ENCODE results near the gene TCHP. TPM values are rescaled to one million over a fixed set of nuclear protein-coding genes. Genes with fewer than 3 reads are reported as not detected.

Gene TCHP
- total RNA-seq, 4 donors from 2014 or later: 5.9 to 23.2 (median 13.8) TPM

GRCh38 chr12:109875572-109876131, 24.4 kb upstream of the TCHP start:
- TF ChIP-seq CTCF (IDR thresholded peaks at IDR 0.05; ENCODE audit: low read depth): no peak

- no peak for TF ChIP-seq CTCF (IDR thresholded peaks at IDR 0.05; ENCODE audit: low read depth)
Measured at GRCh38 chr12:109876406-109876805, 23.7 kb upstream of the TCHP start.

GRCh38 chr12:109877504-109878246, 22.4 kb upstream of the TCHP start:
- no peak for TF ChIP-seq CTCF (IDR thresholded peaks at IDR 0.05; ENCODE audit: low read depth)

- no peak for TF ChIP-seq CTCF (IDR thresholded peaks at IDR 0.05; ENCODE audit: low read depth)
Measured at GRCh38 chr12:109878247-109878625, 21.8 kb upstream of the TCHP start.

- no peak for TF ChIP-seq CTCF (IDR thresholded peaks at IDR 0.05; ENCODE audit: low read depth)
Measured at GRCh38 chr12:109878749-109879148, 21.3 kb upstream of the TCHP start.

GRCh38 chr12:109879351-109880042, 20.6 kb upstream of the TCHP start:
- no peak for TF ChIP-seq CTCF (IDR thresholded peaks at IDR 0.05; ENCODE audit: low read depth)
